Activated T-helper 1 cell treated with Interleukin-2 at 50 U/mL for 16 hours (primary cell): ENCODE measurements around the gene MYL5.
"Not testable (repeated sequence)": the region's sequence is repeated elsewhere in the genome, so short reads cannot be mapped to it uniquely, and the experiment has no call there.

Experiments
- DNase-seq: peaks from one replicate; pipeline ENCODE4 v3.0.0-alpha.2; 2020; ENCODE audit warnings: low read depth

MYL5 gene

DNA sequence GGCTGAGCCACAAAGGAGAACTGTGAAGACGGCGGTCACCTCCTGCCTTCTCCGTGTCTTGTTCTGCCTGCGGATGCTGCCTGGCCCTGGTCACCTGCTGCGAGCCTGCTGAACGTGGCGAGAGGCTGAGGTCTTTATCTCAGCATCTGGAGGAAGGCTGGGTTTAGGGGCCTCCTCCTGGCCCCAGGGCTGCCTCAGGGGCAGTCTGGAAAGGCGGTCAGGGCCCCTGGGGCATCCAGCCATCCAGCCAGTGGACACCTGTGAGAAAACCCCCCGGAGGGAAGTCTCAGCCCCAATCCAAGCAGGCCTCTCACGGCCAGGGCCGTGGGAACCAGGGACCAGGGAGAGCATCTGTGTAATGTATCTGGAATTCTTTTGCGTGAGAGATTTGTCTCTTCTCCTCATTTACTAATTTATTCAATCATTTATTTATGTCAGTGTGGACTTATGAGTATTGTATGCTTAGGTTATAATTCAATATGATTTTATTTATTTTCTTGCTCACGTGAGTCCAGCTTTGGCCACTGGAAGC, 37.6 kb upstream of the MYL5 start:
- no peak for DNase-seq

GRCh38 chr4:637536-638280, 36.6 kb upstream of the MYL5 start:
- no peak for DNase-seq

GRCh38 chr4:642366-642765, 32.0 kb upstream of the MYL5 start:
- not testable (repeated sequence) for DNase-seq

DNA sequence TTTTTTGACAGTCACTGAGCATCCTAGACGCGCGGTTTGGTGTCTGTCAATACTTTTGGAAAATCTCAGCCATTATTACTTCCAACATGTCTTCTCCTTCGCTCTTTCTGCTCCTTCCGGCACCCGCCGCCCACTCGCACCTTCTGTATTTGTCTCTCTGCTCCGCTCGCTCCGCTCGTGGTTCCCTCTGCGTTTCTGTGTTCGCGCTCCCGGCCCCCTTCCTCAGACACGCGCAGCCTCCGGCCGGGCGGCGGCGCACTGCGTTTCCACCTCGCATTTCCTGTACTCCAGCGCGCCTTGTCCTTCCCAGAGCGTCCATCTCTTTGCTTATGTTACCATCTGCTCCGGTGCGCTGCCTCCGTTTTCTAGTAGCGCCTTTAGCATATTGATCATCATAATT, 27.9 kb upstream of the MYL5 start:
- no peak for DNase-seq

DNA sequence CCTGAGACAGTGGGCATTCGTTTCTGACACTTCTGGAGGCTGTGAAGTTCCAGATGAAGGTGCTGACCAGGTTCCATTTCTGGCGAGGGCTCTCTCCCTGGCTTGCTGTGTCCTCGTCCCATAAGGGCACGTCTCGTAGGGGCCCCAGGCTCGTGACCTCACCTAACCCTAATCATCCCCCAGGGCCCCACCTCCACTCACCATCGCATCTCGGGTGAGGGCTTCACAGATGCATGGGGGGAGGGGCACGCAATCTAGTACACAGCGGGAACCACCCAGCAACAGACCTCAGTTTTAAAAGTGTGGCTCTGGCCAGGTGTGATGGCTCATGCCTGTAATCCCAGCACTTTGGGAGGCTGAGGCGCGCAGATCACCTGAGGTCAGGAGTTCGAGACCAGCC, 26.9 kb upstream of the MYL5 start:
- no peak for DNase-seq

DNA sequence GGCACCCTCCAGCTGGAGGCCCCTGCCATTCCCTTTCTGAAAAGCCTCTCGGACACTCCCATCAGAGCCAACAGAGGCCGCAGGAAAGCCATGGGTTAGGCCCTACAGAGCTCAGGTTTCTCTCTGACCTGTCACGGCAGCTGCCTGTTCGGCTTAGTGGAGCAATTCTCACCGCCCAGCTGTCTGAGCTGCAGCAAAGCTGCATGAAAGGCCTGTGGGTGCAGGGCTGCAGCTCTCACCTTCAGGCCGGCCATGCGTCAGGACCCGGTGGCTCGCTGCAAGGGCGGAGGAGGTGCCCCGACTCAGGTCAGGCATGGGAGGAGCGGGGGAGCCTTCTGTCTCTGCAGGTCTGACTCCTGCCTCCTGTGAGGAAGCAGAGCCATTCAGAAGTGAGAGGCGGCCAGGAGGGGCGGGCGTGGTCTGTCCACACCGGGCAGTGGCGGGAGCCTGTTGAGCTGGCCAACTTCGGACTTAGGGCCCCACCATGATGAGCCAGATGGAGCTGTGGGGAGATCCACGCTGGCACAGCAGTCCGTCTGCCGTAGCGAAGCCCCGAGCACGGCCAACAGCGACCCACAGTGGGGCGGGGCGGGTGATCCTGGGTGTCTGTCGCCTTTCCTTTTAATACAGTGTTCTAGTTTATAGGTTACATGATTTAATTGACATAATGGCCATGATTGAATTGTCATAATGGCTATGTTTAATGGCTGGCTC, 25.6 kb upstream of the MYL5 start:
- no peak for DNase-seq

DNA sequence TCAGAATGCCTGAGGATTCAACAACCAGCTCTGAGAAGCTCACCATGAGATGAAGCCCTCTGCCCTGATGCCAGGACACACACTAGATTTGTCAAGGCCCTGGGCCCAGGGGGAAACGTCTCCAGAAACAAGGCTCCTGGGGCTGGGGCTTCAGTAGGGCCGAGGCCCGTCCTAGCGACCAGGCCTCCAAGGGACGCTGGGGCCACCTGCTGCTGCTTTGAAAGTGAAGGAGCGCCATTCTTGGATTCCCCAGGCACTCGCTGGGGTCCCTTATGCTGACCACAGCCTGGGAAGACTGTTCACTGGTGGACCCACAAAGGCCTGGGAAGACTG, 25.1 kb upstream of the MYL5 start:
- DNase-seq: no peak

GRCh38 chr4:649751-650310, 24.5 kb upstream of the MYL5 start:
- no peak for DNase-seq

DNA sequence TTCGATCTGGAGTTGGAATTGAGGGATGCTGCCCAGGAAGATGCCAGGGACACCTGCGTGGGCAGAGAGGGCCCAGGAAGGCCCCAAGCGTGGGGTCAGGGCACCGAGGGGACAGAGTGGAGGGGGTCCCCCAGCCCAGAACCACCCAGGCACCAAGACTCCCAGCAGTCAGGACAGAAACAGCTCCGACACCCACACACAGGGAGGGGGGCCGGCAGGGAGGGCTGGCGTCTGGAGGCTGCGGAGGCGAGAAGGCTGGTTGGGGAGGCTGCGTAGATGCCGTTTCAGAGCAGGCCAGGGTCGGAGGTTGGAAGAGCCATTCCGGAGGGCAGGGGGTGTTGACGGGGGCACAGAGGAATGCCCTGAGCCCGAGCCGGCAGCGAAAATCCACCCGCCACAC, 23.9 kb upstream of the MYL5 start:
- DNase-seq: no peak

DNA sequence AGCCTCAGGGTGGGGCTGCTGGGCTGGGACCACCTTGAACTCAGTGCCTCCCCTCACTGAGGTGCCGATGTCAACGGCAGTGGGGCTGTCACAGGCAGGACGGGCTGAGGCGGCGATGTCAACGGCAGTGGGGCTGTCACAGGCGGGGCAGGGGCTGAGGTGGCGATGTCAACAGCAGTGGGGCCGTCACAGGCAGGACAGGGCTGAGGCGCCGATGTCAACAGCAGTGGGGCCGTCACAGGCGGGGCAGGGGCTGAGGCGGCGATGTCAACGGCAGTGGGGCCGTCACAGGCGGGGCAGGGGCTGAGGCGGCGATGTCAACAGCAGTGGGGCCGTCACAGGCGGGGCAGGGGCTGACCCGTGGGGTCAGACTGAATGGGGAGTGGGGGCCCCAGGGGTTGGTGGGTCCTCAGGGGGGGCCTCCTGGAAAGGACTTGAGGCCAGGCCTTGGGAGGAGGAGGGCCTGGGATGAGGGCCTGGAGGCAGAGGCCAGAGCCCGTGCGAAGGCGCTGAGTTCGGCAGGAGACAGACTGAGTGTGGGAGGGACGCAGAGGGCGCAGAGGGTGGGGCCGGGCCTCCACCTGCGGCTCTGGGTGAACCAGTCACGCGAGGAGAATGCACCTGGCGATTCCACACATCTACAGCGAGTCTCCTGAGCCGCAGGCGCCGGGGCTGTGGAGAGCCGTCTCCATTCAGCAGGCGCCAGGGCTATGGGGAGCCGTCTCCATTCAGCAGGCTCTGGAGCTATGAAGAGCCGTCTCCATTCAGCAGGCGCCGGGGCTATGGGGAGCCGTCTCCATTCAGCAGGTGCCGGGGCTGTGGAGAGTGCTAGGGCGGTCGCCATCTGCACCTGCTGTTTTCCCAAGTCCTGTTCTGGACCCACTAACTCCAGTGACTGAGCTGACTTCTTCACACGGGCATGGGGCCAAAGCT, 23.1 kb upstream of the MYL5 start:
- no peak for DNase-seq

DNA sequence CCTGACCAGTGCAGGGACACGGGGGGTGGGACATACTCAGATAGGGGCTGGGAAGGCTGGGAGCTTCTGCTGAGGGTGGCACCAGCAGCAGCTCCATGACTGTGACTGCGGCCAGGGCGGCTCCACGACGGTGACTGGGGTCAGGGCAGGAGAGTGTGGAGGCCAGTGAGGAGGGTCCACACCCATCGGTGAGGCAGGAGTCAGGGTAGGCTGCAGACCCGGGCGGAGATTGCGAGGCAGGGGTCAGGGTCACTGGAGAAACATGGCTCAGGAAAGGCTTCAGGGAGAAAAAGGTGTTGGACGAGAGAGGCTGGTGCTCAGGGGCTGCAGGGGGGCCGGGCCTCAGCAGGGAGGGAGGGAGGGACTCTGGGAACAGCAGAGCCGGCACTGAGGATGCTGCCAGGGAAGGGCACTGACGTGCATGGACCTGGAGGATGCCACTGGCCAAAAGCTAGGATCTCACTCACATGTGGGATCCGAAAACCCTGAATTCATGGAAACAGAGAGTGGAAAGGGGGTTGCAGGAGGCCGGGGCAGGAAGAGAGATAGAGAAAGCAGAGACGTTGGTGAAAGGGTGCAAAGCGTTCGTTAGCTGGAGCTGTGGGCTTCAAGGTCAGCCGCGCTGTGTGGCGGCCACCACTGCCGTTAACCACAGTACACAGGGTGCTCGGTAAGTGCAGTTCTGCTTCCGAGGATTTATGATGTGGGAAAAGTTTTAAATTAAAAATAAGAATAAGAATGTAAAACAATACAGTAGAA, 22.3 kb upstream of the MYL5 start:
- DNase-seq: no peak

- no peak for DNase-seq
These were observed 21.1 kb upstream of the MYL5 start for GRCh38 chr4:653080-653821.

- DNase-seq: no peak
These were observed 20.4 kb upstream of the MYL5 start for GRCh38 chr4:653831-654502.

- DNase-seq: no peak
These were observed 19.9 kb upstream of the MYL5 start for GRCh38 chr4:654503-654845.

GRCh38 chr4:654871-655463, 19.4 kb upstream of the MYL5 start:
- no peak for DNase-seq

- DNase-seq: no peak
These were observed 18.7 kb upstream of the MYL5 start for GRCh38 chr4:655464-656151.

DNA sequence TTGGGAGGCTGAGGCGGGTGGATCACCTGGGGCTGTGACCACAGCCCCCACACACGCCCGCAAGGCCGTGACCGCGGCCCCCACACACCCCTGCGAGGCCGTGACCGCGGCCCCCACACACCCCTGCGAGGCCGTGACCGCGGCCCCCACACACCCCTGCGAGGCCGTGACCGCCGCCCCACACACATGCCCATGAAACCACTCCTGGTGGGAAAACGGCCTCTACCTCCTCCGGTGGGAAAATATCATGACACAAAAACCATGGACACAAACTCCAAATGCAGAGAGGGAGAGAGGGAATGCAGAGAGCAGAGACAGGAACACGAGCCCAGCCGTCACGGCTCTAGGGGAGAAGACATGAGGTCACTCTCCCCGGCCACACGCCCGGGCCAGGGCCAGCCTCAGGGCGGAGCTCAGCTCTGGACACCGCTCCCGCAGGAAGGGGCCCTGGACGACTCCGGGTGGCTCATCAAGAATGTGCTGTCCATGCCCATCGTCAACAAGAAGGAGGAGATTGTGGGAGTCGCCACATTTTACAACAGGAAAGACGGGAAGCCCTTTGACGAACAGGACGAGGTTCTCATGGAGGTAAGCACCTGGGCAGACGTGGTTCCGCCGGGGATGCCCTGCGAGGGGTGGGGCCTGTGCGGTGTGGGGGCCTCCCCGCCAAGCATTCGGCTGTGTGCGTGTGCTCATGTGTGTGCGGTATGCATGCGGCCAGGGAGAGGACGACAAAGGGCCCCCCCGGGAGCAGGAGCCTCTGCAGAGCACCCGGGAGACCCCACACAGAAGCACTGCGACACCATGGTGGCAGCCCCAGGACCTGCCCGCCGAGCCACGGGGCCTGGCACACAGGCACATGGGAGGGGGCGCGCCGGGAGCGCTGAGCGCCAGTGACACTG, 17.7 kb upstream of the MYL5 start:
- DNase-seq: no peak

DNA sequence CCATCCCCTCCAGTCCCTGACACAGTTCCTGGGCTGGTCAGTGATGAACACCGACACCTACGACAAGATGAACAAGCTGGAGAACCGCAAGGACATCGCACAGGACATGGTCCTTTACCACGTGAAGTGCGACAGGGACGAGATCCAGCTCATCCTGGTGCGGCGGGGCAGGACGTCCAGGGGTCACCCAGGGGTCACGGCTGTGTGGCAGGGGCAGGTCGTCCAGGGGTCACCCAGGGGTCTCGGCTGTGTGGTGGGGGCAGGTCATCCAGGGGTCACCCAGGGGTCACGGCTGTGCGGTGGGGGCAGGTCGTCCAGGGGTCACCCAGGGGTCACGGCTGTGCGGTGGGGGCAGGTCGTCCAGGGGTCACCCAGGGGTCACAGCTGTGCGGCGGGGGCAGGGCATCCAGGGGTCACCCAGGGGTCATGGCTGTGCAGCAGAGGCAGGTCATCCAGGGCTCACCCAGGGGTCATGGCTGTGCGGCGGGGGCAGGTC, 17.0 kb upstream of the MYL5 start:
- no peak for DNase-seq
